Measurements from ENCODE around the gene USP36. TPM values are rescaled to one million over a fixed set of nuclear protein-coding genes. Genes with fewer than 3 reads are reported as not detected.

The USP36 gene
- total RNA-seq, 1 donor from 2014 or later: 21.6 TPM

- Histone ChIP-seq H3K36me3 (ENCODE audit: control insufficient read depth, insufficient read depth, low read length) (peaks cover 33% of the 10 kb centered on the region), H3K4me3 (ENCODE audit: low read depth, low read length) (no peak overlapping the region), H3K27me3 (ENCODE audit: control insufficient read depth, insufficient read depth, low read length) (no peaks in the 10 kb centered on the region)
- no peak for TF ChIP-seq CTCF (IDR thresholded peaks at IDR 0.05; ENCODE audit: insufficient read depth, low read length, severe bottlenecking)
- FAIRE-seq (no peak), DNase-seq (ENCODE audit: low read depth) (no peak)
Observed at GRCh38 chr17:78815696-78816095, 24.9 kb downstream of the USP36 start.

GRCh38 chr17:78812855-78813254 is 27.8 kb downstream of the USP36 start:
- no peak for TF ChIP-seq CTCF (IDR thresholded peaks at IDR 0.05; ENCODE audit: insufficient read depth, low read length, severe bottlenecking)
- FAIRE-seq: no peak
- Histone ChIP-seq H3K27me3 (ENCODE audit: control insufficient read depth, insufficient read depth, low read length) (no peaks in the 10 kb centered on the region), H3K4me3 (ENCODE audit: low read depth, low read length) (no peak overlapping the region), H3K36me3 (ENCODE audit: control insufficient read depth, insufficient read depth, low read length) (peaks cover 32% of the 10 kb centered on the region)
- DNase-seq (ENCODE audit: low read depth): no peak

- H3K36me3 ChIP-seq (ENCODE audit: control insufficient read depth, insufficient read depth, low read length): peaks cover 43% of the 10 kb centered on the region
- no peak for TF ChIP-seq CTCF (IDR thresholded peaks at IDR 0.05; ENCODE audit: insufficient read depth, low read length, severe bottlenecking)
Observed at GRCh38 chr17:78808163-78808562, 32.5 kb downstream of the USP36 start.

GRCh38 chr17:78806451-78806850 is 34.2 kb downstream of the USP36 start:
- Histone ChIP-seq H3K36me3 (ENCODE audit: control insufficient read depth, insufficient read depth, low read length) (peaks cover 37% of the 10 kb centered on the region), H3K27me3 (ENCODE audit: control insufficient read depth, insufficient read depth, low read length) (no peaks in the 10 kb centered on the region), H3K4me3 (ENCODE audit: low read depth, low read length) (no peak overlapping the region)
- no peak for FAIRE-seq
- peak; percentile 26 for TF ChIP-seq CTCF (IDR thresholded peaks at IDR 0.05; ENCODE audit: insufficient read depth, low read length, severe bottlenecking)
- DNase-seq (ENCODE audit: low read depth): peak; percentile 25

More at GRCh38 chr17:78808163-78808562, 32.5 kb downstream of the USP36 start:
- H3K4me3 ChIP-seq (ENCODE audit: low read depth, low read length): no peak overlapping the region
- DNase-seq (ENCODE audit: low read depth): no peak
- no peak for FAIRE-seq
- H3K27me3 ChIP-seq (ENCODE audit: control insufficient read depth, insufficient read depth, low read length): no peaks in the 10 kb centered on the region

- no peak for DNase-seq (ENCODE audit: low read depth)
- TF ChIP-seq CTCF (IDR thresholded peaks at IDR 0.05; ENCODE audit: insufficient read depth, low read length, severe bottlenecking): no peak
- no peak for FAIRE-seq
- Histone ChIP-seq H3K36me3 (ENCODE audit: control insufficient read depth, insufficient read depth, low read length) (peaks cover 36% of the 10 kb centered on the region), H3K27me3 (ENCODE audit: control insufficient read depth, insufficient read depth, low read length) (no peaks in the 10 kb centered on the region), H3K4me3 (ENCODE audit: low read depth, low read length) (no peak overlapping the region)
Observed at GRCh38 chr17:78805301-78805700, 35.3 kb downstream of the USP36 start.

GRCh38 chr17:78804777-78805176 is 35.8 kb downstream of the USP36 start:
- Histone ChIP-seq H3K27me3 (ENCODE audit: control insufficient read depth, insufficient read depth, low read length) (no peaks in the 10 kb centered on the region), H3K36me3 (ENCODE audit: control insufficient read depth, insufficient read depth, low read length) (peaks cover 34% of the 10 kb centered on the region), H3K4me3 (ENCODE audit: low read depth, low read length) (no peak overlapping the region)
- DNase-seq (ENCODE audit: low read depth): no peak
- FAIRE-seq: no peak
- no peak for TF ChIP-seq CTCF (IDR thresholded peaks at IDR 0.05; ENCODE audit: insufficient read depth, low read length, severe bottlenecking)
